IMR-90 (cell line): ENCODE data around the gene SAMD11. TPM values are rescaled to one million over a fixed set of nuclear protein-coding genes. Genes with fewer than 3 reads are reported as not detected.

ENCODE experiments used
- ATAC-seq: fragments of 200-7000 bp; cut with Tn5 transposase; 2 replicates; pipeline ENCODE4 v1.9.1; 2020; ENCODE audit warnings: low read depth, mild to moderate bottlenecking, moderate library complexity
- BruUV-seq: library from RNA; stranded (reverse); fragments of 400-500 nt; replicated peaks from 2 replicates; lab custom pipeline; 2021; lab: Mats Ljungman, UMichigan
- CTCF ChIA-PET: fragments of 300-600 bp; formaldehyde crosslinking; extraction: SDS; loops from one replicate; lab custom pipeline; 2021; ENCODE audit warnings: antibody characterized with exemption; lab: Yijun Ruan, JAX
- POLR2A ChIA-PET: fragments of 300-600 bp; sonication (Branson Sonifier 250); formaldehyde crosslinking; loops from one replicate; lab custom pipeline; 2022; ENCODE audit warnings: antibody characterized with exemption; ENCODE audit not compliant: unreplicated experiment; lab: Charles Lee
- DNase-seq: peaks from one replicate; pipeline ENCODE4 v3.0.0; 2013
- H2AFZ ChIP-seq: replicated peaks from 2 replicates; pipeline ENCODE3; 2013; ENCODE audit warnings: low read length, mild to moderate bottlenecking; ENCODE audit not compliant: poor library complexity
- H2AK5ac ChIP-seq: 2 replicates; pipeline ENCODE4 v1.6.1; 2013; ENCODE audit warnings: low read depth, low read length, inconsistent platforms
- H2AK9ac ChIP-seq: replicated peaks from 2 replicates; pipeline ENCODE3; 2013; ENCODE audit warnings: mild to moderate bottlenecking, low read depth, low read length, moderate library complexity; ENCODE audit not compliant: poor library complexity
- H2BK120ac ChIP-seq: 2 replicates; pipeline ENCODE4 v1.6.1; 2013; ENCODE audit warnings: low read depth, low read length, inconsistent platforms
- H2BK15ac ChIP-seq: 3 replicates; pipeline ENCODE4 v1.6.1; 2013; ENCODE audit warnings: low read depth, low read length, inconsistent platforms
- H2BK20ac ChIP-seq: 2 replicates; pipeline ENCODE4 v1.6.1; 2013; ENCODE audit warnings: low read depth, mild to moderate bottlenecking, inconsistent platforms, low read length, moderate library complexity
- H2BK5ac ChIP-seq: 2 replicates; pipeline ENCODE4 v1.6.1; 2013; ENCODE audit warnings: mild to moderate bottlenecking, low read depth, low read length, inconsistent platforms; ENCODE audit not compliant: poor library complexity, severe bottlenecking
- H3K14ac ChIP-seq: replicated peaks from 2 replicates; pipeline ENCODE4 v1.6.1; 2013; ENCODE audit warnings: low read depth, low read length, inconsistent platforms
- H3K18ac ChIP-seq: 2 replicates; pipeline ENCODE4 v1.6.1; 2013; ENCODE audit warnings: low read depth, low read length, control low read depth
- H3K23ac ChIP-seq: 2 replicates; pipeline ENCODE4 v1.6.1; 2013; ENCODE audit warnings: low read depth, low read length, inconsistent platforms
- H3K27ac ChIP-seq: 2 replicates; pipeline ENCODE4 v1.5.1; 2013; ENCODE audit warnings: mild to moderate bottlenecking, control low read depth, low read length; ENCODE audit not compliant: insufficient read depth
- H3K27me3 ChIP-seq: 2 replicates; pipeline ENCODE4 v1.6.1; 2013; ENCODE audit warnings: low read length; ENCODE audit not compliant: control insufficient read depth, insufficient read depth
- H3K36me3 ChIP-seq: 2 replicates; pipeline ENCODE4 v1.6.1; 2013; ENCODE audit warnings: low read length, mixed read lengths; ENCODE audit not compliant: control insufficient read depth, insufficient read depth
- H3K4ac ChIP-seq: 2 replicates; pipeline ENCODE4 v1.6.1; 2013; ENCODE audit warnings: low read depth, low read length, inconsistent platforms
- H3K4me1 ChIP-seq: 2 replicates; pipeline ENCODE4 v1.6.1; 2013; ENCODE audit warnings: low read length, mixed read lengths; ENCODE audit not compliant: control insufficient read depth, insufficient read depth
- H3K4me2 ChIP-seq: 2 replicates; pipeline ENCODE4 v1.6.1; 2013; ENCODE audit warnings: low read depth, mild to moderate bottlenecking, control low read depth, low read length, moderate library complexity
- H3K4me3 ChIP-seq: 2 replicates; pipeline ENCODE4 v1.5.1; 2013; ENCODE audit warnings: low read depth, mild to moderate bottlenecking, control low read depth, low read length, moderate library complexity; ENCODE audit not compliant: insufficient read depth
- H3K56ac ChIP-seq: 2 replicates; pipeline ENCODE4 v1.6.1; 2013; ENCODE audit warnings: low read length, inconsistent platforms; ENCODE audit not compliant: insufficient read depth; ENCODE audit errors: extremely low read depth
- H3K79me1 ChIP-seq, 2 experiments: 2 replicates each; pipeline ENCODE4 v1.6.1; 2013; ENCODE audit warnings: low read length in 2 of 2, inconsistent platforms in 1 of 2, low read depth in 1 of 2
- H3K9ac ChIP-seq: 2 replicates; pipeline ENCODE4 v1.6.1; 2013; ENCODE audit warnings: low read depth, low read length, control low read depth
- H3K9me1 ChIP-seq: 2 replicates; pipeline ENCODE4 v1.6.1; 2013; ENCODE audit warnings: low read length, inconsistent platforms; ENCODE audit not compliant: insufficient read depth
- H3K9me3 ChIP-seq: 2 replicates; pipeline ENCODE4 v1.6.1; 2013; ENCODE audit warnings: low read length; ENCODE audit not compliant: control insufficient read depth, insufficient read depth
- H4K20me1 ChIP-seq: 2 replicates; pipeline ENCODE4 v1.6.1; 2013; ENCODE audit warnings: low read length, inconsistent platforms; ENCODE audit not compliant: insufficient read depth
- H4K5ac ChIP-seq: 2 replicates; pipeline ENCODE4 v1.6.1; 2013; ENCODE audit warnings: mild to moderate bottlenecking, low read depth, low read length, control low read depth
- H4K8ac ChIP-seq, 2 experiments: 2 replicates each; pipeline ENCODE4 v1.6.1; 2013; ENCODE audit warnings: low read depth in 2 of 2, low read length in 2 of 2, control low read depth in 1 of 2, inconsistent platforms in 1 of 2
- H4K91ac ChIP-seq: 2 replicates; pipeline ENCODE4 v1.6.1; 2013; ENCODE audit warnings: low read depth, low read length, inconsistent platforms; ENCODE audit not compliant: insufficient read depth
- BHLHE40 ChIP-seq: fragments of 150-350 bp; IDR thresholded peaks from 2 replicates; pipeline ENCODE4 v1.6.1; 2016; ENCODE audit warnings: mild to moderate bottlenecking, low read depth, low read length
- CEBPB ChIP-seq: IDR thresholded peaks from 2 replicates; pipeline ENCODE4 v1.6.1; 2012; ENCODE audit warnings: low read depth, low read length, improper control_type of control experiment
- CHD1 ChIP-seq: IDR thresholded peaks from 2 replicates; pipeline ENCODE4 v1.6.1; 2012; ENCODE audit warnings: low read depth, low read length, improper control_type of control experiment
- FOS ChIP-seq: fragments of 150-350 bp; IDR thresholded peaks from 2 replicates; pipeline ENCODE4 v1.6.1; 2016; ENCODE audit warnings: low read depth, low read length
- MAZ ChIP-seq: IDR thresholded peaks from 2 replicates; pipeline ENCODE4 v1.6.1; 2012; ENCODE audit warnings: low read depth, mild to moderate bottlenecking, low read length, improper control_type of control experiment, moderate library complexity, borderline replicate concordance
- NFE2L2 ChIP-seq: fragments of 150-350 bp; IDR thresholded peaks from 2 replicates; pipeline ENCODE4 v1.6.1; 2016; ENCODE audit warnings: low read depth, mild to moderate bottlenecking, low read length
- POLR2A ChIP-seq: IDR thresholded peaks from 2 replicates; pipeline ENCODE4 v1.6.1; 2012; ENCODE audit warnings: mild to moderate bottlenecking, low read depth, low read length
- SMC3 ChIP-seq: fragments of 150-350 bp; IDR thresholded peaks from 2 replicates; pipeline ENCODE4 v1.6.1; 2016; ENCODE audit warnings: low read depth, mild to moderate bottlenecking, antibody characterized with exemption, low read length, moderate library complexity
- USF2 ChIP-seq: fragments of 150-350 bp; IDR thresholded peaks from 2 replicates; pipeline ENCODE4 v1.6.1; 2017; ENCODE audit warnings: mild to moderate bottlenecking, antibody characterized with exemption, low read length, low read depth
- WGBS, 2 experiments: methylation state at CpG; one replicate each; pipeline versions ENCODE4 v1.1.5 to v1.1.7; 2013; ENCODE audit warnings: missing lambda C conversion rate in 2 of 2; ENCODE audit not compliant: insufficient read length in 1 of 2; ENCODE audit errors: extremely low coverage in 2 of 2; 5-methylcytosine and 5-hydroxymethylcytosine counted together
- dilution Hi-C: fragments of 300-500 bp; cut with HindIII; formaldehyde crosslinking; loops from one replicate; pipeline ENCODE4 v1.14.3; 2018; ENCODE audit warnings: low sequenced_read_pairs; ENCODE audit not compliant: unreplicated experiment
- in situ Hi-C: fragments of 300-500 bp; cut with MboI; formaldehyde crosslinking; loops from 3 replicates; pipeline ENCODE4 v1.14.3; 2019; ENCODE audit warnings: low sequenced_read_pairs, inconsistent platforms, mixed read lengths
- intact Hi-C: fragments of 100-400 bp; cut with micrococcal nuclease; formaldehyde crosslinking; loops from 2 replicates; pipeline ENCODE4 v1.10.0; 2022
- polyA plus RNA-seq, 3 experiments: library from polyadenylated mRNA; depleted of rRNA; stranded (reverse); fragments of >200 nt; gene quantifications; 2 replicates each; pipeline ENCODE4 v1.2.3, GENCODE V29; 2012; ENCODE audit warnings: low replicate concordance in 1 of 3
- total RNA-seq: library from RNA; depleted of rRNA; stranded (reverse); fragments of >200 nt; gene quantifications from 2 replicates; pipeline ENCODE4 v1.2.3, GENCODE V29; 2012
- TF ChIP-seq, protein P1 (sequence below): conservative IDR thresholded peaks from 2 replicates; pipeline ENCODE4 v1.5.1; 2012; ENCODE audit warnings: mild to moderate bottlenecking, low read depth, low read length, improper control_type of control experiment
- TF ChIP-seq, protein P2 (sequence below): fragments of 150-350 bp; IDR thresholded peaks from 2 replicates; pipeline ENCODE4 v1.6.1; 2016; ENCODE audit warnings: low read depth, mild to moderate bottlenecking, low read length, moderate library complexity, borderline replicate concordance

The SAMD11 gene
- total and polyA plus RNA-seq, 2 of the 4 experiments (the other 2 are of a cell fraction), result 5.9 to 22.9 TPM

DNA sequence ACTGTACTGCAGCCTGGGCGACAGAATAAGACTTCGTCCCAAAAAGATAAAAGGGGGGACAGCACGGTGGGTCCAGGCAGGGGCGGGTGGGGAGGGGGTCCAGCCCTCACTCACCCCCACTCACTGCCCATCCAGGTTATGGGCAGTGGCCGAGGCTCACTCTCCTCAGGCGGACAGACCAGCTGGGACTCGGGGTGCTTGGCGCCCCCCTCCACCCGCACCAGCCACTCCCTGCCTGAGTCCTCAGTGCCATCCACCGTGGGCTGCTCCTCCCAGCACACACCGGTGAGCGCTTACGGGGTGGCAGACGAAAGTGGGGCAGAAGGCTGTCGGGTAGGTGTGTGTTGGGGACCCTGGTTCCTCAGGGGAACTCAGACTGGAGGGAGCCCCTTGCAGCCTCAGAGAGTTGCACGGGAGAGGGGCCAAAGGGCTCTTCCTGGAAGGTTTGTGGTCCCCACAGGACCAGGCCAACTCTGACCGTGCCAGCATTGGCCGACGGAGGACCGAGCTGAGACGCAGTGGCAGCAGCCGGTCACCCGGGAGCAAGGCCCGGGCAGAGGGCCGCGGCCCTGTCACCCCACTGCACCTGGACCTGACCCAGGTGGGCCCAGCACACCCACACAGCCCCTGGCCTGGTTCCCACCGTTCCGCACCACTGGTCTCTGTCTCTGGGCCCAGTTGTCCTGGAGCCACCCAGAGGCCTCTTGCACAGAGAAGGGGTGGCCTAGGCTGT lies 49.2 kb downstream of the SAMD11 start (continued):
- no peak for TF ChIP-seq CEBPB

DNA sequence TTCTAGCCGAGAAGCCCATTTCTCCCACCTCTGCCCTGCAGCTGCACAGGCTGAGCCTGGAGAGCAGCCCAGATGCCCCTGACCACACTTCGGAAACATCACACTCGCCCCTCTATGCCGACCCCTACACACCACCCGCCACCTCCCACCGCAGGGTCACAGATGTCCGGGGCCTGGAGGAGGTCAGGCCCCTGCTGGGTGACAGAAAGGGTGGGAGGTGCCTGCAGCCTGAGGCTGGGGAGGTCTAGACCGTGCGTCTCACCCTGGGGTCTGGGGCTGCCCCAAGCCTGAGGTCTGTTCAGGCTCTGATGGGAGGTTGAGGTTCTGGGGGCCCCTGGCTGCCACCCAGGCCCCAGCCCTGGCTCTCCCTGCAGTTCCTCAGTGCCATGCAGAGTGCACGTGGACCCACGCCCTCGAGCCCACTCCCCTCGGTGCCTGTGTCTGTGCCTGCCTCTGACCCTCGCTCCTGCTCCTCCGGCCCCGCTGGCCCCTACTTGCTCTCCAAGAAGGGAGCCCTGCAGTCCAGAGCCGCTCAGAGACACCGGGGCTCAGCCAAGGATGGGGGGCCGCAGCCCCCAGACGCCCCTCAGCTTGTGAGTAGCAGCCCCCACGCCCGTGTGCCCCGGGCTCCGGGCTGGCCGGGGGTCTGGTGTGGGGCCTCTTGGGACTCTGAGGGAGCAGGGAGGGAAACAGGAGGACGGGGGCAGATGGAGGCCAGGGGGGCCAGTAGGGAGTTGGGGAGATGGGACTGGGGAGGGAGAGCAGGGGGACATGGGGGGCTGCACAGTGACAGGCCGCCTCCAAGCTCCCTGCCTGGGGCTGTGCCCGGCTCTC lies 50.0 kb downstream of the SAMD11 start:
- Histone ChIP-seq H3K18ac (no peak overlapping the region), H2BK20ac (no peak overlapping the region), H4K5ac (no peak overlapping the region), H4K91ac (no peak overlapping the region), H2BK15ac (no peak overlapping the region), H3K14ac (no peak overlapping the region), H3K27ac (no peak overlapping the region), H2AFZ (no peak overlapping the region), H3K23ac (no peak overlapping the region), H2AK5ac (no peak overlapping the region), H3K9ac (no peak overlapping the region), H3K79me1 (no peaks in the 10 kb centered on the region), H3K9me1 (peaks cover 6% of the 10 kb centered on the region; the same call in 1 of the 2 replicates), H3K4ac (no peak overlapping the region), H3K36me3 (no peaks in the 10 kb centered on the region), H4K8ac (no peak overlapping the region), H2AK9ac (no peak overlapping the region), H2BK5ac (no peak overlapping the region), H3K4me3 (no peak overlapping the region), H3K4me1 (0 out of 2 replicates have a peak, but pooled peaks cover 2% of the 10 kb centered on the region), H3K4me2 (no peak overlapping the region), H3K56ac (no peak overlapping the region), H2BK120ac (no peak overlapping the region), H4K20me1 (no peaks in the 10 kb centered on the region; the same call in 1 of the 2 replicates), H3K9me3 (no peaks in the 10 kb centered on the region), H3K27me3 (peaks cover 5% of the 10 kb centered on the region; the same call in 1 of the 2 replicates)
- DNase-seq (no peak), ATAC-seq (no peak)
- dilution Hi-C loops, result no loop called here
- no TSS peak for BruUV-seq
- POLR2A ChIA-PET, result no interaction called here
- in situ Hi-C loops, result no loop called here
- intact Hi-C loops, result no loop called here
- CTCF ChIA-PET, result no interaction called here
- WGBS, 2 experiments, result 52% methylated on average over 6 of the region's 28 CpGs; no CpG with 5 or more reads in 1 of the 2 experiments
- no peak for TF ChIP-seq FOS
- TF ChIP-seq BHLHE40, result no peak
- TF ChIP-seq, protein P1, sequence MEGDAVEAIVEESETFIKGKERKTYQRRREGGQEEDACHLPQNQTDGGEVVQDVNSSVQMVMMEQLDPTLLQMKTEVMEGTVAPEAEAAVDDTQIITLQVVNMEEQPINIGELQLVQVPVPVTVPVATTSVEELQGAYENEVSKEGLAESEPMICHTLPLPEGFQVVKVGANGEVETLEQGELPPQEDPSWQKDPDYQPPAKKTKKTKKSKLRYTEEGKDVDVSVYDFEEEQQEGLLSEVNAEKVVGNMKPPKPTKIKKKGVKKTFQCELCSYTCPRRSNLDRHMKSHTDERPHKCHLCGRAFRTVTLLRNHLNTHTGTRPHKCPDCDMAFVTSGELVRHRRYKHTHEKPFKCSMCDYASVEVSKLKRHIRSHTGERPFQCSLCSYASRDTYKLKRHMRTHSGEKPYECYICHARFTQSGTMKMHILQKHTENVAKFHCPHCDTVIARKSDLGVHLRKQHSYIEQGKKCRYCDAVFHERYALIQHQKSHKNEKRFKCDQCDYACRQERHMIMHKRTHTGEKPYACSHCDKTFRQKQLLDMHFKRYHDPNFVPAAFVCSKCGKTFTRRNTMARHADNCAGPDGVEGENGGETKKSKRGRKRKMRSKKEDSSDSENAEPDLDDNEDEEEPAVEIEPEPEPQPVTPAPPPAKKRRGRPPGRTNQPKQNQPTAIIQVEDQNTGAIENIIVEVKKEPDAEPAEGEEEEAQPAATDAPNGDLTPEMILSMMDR, result no peak
- no peak for TF ChIP-seq CHD1
- no peak for TF ChIP-seq USF2
- no peak for TF ChIP-seq POLR2A
- TF ChIP-seq MAZ, result no peak
- TF ChIP-seq CEBPB, result no peak
- TF ChIP-seq SMC3, result no peak
- TF ChIP-seq, protein P2, sequence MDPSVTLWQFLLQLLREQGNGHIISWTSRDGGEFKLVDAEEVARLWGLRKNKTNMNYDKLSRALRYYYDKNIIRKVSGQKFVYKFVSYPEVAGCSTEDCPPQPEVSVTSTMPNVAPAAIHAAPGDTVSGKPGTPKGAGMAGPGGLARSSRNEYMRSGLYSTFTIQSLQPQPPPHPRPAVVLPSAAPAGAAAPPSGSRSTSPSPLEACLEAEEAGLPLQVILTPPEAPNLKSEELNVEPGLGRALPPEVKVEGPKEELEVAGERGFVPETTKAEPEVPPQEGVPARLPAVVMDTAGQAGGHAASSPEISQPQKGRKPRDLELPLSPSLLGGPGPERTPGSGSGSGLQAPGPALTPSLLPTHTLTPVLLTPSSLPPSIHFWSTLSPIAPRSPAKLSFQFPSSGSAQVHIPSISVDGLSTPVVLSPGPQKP, result no peak
- no peak for TF ChIP-seq NFE2L2
